ENCODE results near the gene ARHGEF16. TPM values are rescaled to one million over a fixed set of nuclear protein-coding genes. Genes with fewer than 3 reads are reported as not detected.
A peak's percentile ranks its signal among the peaks of the same experiment; 100 is the strongest.

The ARHGEF16 gene
- total RNA-seq, 1 donor, result 0.18 TPM

GRCh38 chr1:3429320-3429719 is 25.1 kb upstream of the ARHGEF16 start:
- no peak for DNase-seq (ENCODE audit: low read depth)
- TF ChIP-seq, protein P1, sequence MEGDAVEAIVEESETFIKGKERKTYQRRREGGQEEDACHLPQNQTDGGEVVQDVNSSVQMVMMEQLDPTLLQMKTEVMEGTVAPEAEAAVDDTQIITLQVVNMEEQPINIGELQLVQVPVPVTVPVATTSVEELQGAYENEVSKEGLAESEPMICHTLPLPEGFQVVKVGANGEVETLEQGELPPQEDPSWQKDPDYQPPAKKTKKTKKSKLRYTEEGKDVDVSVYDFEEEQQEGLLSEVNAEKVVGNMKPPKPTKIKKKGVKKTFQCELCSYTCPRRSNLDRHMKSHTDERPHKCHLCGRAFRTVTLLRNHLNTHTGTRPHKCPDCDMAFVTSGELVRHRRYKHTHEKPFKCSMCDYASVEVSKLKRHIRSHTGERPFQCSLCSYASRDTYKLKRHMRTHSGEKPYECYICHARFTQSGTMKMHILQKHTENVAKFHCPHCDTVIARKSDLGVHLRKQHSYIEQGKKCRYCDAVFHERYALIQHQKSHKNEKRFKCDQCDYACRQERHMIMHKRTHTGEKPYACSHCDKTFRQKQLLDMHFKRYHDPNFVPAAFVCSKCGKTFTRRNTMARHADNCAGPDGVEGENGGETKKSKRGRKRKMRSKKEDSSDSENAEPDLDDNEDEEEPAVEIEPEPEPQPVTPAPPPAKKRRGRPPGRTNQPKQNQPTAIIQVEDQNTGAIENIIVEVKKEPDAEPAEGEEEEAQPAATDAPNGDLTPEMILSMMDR (IDR thresholded peaks at IDR 0.05; ENCODE audit: insufficient read depth, low read length), result no peak
- H3K4me3 ChIP-seq (ENCODE audit: low read depth, low read length), result no peak overlapping the region

GRCh38 chr1:3429766-3430165 is 24.7 kb upstream of the ARHGEF16 start:
- no peak overlapping the region for H3K4me3 ChIP-seq (ENCODE audit: low read depth, low read length)
- TF ChIP-seq, protein P1 (IDR thresholded peaks at IDR 0.05; ENCODE audit: insufficient read depth, low read length), result no peak
- DNase-seq (ENCODE audit: low read depth), result no peak

DNA sequence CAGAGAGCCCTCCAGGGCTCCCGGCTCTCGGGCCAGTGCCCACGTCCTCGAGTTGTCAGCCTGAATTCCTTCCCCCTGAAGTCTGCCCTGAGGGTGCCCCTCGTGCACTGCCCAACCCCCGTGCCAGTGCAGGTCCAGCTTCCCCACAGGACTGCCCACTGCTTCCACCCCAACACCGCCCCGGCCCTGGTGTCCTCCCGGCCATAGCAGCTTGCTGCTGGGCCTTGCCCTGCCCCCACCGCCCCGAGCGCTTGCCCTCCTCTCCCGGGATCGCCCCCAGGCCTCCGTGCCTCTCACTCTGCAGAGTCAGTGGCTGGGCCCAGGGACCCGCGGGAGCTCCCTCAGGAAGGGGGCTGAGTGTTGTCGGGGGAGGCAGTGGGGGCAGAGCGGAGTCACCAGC is 24.1 kb upstream of the ARHGEF16 start:
- DNase-seq (ENCODE audit: low read depth), result no peak
- TF ChIP-seq, protein P1 (IDR thresholded peaks at IDR 0.05; ENCODE audit: insufficient read depth, low read length), result no peak
- H3K4me3 ChIP-seq (ENCODE audit: low read depth, low read length), result no peak overlapping the region

DNA sequence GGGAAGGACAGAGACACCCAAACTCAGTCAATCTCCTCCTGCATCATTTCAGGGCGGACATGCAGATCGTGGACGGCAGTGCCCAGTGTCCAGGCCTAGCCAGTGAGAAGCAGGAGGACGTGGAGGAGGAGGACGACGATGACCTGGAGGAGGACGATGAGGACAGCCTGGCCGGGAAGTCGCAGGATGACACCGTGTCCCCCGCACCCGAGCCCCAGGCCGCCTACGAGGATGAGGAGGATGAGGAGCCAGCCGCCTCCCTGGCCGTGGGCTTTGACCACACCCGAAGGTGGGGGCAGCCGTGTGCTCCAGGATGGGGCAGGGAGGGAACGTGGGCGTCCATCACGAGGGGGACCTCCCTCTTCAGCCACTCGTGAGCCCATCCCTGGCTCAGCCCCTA is 23.6 kb upstream of the ARHGEF16 start:
- DNase-seq (ENCODE audit: low read depth), result no peak
- TF ChIP-seq, protein P1 (IDR thresholded peaks at IDR 0.05; ENCODE audit: insufficient read depth, low read length), result no peak
- H3K4me3 ChIP-seq (ENCODE audit: low read depth, low read length), result no peak overlapping the region

GRCh38 chr1:3431266-3431665 is 23.2 kb upstream of the ARHGEF16 start:
- TF ChIP-seq, protein P1 (IDR thresholded peaks at IDR 0.05; ENCODE audit: insufficient read depth, low read length), result peak; percentile 18
- no peak for DNase-seq (ENCODE audit: low read depth)
- no peak overlapping the region for H3K4me3 ChIP-seq (ENCODE audit: low read depth, low read length)

GRCh38 chr1:3431686-3432085 is 22.8 kb upstream of the ARHGEF16 start:
- TF ChIP-seq, protein P1 (IDR thresholded peaks at IDR 0.05; ENCODE audit: insufficient read depth, low read length), result no peak
- no peak overlapping the region for H3K4me3 ChIP-seq (ENCODE audit: low read depth, low read length)

GRCh38 chr1:3432306-3432705 is 22.2 kb upstream of the ARHGEF16 start:
- DNase-seq (ENCODE audit: low read depth), result no peak
- no peak overlapping the region for H3K4me3 ChIP-seq (ENCODE audit: low read depth, low read length)
- TF ChIP-seq, protein P1 (IDR thresholded peaks at IDR 0.05; ENCODE audit: insufficient read depth, low read length), result no peak

More at GRCh38 chr1:3431686-3432085, 22.8 kb upstream of the ARHGEF16 start:
- no peak for DNase-seq (ENCODE audit: low read depth)

Measured in fibroblast of the aortic adventitia (primary cell).